ENCODE results near the gene NKAIN4.
A peak's percentile ranks its signal among the peaks of the same experiment; 100 is the strongest.

Gene NKAIN4

DNA sequence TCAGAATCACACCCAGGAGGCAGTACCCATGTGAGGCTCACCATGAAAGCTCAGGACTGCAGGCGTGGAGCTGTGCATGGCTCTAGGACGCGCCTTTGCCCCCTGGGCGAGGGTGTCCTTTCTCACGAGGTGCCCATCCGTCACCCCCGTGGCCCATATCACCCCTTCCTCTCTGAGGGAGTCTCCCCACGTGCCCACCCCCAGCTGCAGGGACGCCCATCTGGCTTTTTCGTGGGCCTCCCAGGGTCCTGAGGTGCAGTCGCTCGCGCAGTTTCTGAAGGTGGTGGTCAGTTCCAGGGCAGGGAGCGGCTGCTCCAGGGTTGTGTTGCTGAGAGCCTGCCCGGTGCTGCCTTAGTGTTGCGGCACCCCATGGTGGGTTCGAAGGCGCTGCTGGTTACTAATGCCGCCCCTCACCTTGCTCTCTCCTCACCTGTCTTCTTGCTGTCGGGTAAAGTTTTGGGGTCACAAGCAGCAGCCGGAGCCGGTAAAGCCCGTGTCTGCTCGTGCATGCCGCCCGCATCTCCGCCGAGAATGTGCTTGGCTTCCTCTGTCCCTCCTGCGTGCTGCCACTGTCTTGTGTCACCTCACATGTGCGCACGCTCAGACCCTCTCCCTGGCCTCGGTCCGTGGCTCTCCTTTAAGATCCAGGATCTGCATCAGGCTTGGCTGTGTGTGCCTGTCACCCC, 29.3 kb upstream of the NKAIN4 start:
- no peak overlapping the region for H3K27ac ChIP-seq
- TF ChIP-seq, protein P1, sequence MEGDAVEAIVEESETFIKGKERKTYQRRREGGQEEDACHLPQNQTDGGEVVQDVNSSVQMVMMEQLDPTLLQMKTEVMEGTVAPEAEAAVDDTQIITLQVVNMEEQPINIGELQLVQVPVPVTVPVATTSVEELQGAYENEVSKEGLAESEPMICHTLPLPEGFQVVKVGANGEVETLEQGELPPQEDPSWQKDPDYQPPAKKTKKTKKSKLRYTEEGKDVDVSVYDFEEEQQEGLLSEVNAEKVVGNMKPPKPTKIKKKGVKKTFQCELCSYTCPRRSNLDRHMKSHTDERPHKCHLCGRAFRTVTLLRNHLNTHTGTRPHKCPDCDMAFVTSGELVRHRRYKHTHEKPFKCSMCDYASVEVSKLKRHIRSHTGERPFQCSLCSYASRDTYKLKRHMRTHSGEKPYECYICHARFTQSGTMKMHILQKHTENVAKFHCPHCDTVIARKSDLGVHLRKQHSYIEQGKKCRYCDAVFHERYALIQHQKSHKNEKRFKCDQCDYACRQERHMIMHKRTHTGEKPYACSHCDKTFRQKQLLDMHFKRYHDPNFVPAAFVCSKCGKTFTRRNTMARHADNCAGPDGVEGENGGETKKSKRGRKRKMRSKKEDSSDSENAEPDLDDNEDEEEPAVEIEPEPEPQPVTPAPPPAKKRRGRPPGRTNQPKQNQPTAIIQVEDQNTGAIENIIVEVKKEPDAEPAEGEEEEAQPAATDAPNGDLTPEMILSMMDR (conservative IDR thresholded peaks at IDR 0.05) = no peak

DNA sequence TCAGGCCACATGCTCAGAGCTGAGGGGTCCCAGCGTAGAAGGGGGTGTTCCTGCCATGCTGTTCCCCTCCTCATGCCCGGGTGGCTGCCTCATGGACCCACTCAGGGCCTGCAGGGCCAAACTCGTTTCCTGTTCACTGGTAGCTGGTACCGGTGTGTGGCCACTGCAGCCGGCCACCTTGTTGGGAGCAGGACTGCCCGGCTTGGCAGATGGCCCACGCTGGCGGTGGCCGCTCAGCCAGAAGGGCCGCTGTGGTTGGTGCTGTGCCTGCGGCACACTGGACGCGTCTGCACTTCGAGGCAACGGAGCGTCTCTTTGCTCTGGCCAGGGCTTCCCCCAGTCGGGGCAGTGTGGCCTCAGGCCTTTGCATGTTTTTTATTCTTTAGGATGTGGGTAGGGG, 28.7 kb upstream of the NKAIN4 start:
- TF ChIP-seq, protein P1 (conservative IDR thresholded peaks at IDR 0.05) = no peak
- no peak overlapping the region for H3K27ac ChIP-seq

DNA sequence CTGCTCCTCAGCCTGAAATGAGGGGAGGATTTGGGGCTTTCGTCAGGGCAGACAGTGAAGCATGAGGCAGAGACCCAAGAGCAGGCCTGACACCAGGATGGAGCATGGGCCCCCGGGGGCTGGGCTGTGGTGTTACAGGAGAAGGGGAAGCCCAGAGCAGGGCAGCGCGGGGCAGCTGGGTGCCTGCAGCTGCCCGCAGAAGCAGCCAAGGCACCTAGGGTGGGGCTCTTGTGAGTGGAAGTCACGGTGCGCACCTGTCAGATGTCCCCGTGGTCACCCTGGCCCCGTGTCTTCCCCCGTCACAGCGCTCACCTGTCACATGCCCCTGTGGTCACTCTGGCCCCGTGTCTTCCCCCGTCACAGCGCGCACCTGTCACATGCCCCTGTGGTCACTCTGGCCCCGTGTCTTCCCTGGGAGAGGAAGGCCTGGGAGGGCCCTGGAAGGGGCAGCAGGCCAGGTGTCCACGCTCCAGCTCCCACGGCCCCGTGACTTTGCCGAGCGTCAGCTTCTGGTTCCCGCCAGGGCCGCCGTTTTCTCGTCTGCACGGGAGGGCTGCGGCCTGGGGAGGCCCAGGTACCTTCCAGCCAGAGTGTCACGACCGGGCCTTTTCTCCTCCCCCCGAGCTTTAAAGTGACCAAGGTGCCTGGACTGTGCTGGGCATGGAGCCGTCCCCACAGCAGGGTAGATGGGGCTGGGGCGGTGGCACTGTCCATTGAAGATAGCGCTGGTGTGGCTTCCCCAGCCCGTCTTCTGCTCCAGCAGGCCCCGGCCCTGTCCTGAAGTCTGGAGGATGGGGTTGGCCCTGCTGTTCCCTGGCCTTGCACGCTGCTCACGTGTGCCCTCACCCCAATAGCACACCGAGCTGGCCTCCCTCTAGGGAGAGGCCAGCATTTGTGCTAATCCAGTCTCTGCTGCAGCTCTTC, 27.7 kb upstream of the NKAIN4 start:
- no peak overlapping the region for H3K27ac ChIP-seq
- TF ChIP-seq, protein P1 (conservative IDR thresholded peaks at IDR 0.05) = no peak

DNA sequence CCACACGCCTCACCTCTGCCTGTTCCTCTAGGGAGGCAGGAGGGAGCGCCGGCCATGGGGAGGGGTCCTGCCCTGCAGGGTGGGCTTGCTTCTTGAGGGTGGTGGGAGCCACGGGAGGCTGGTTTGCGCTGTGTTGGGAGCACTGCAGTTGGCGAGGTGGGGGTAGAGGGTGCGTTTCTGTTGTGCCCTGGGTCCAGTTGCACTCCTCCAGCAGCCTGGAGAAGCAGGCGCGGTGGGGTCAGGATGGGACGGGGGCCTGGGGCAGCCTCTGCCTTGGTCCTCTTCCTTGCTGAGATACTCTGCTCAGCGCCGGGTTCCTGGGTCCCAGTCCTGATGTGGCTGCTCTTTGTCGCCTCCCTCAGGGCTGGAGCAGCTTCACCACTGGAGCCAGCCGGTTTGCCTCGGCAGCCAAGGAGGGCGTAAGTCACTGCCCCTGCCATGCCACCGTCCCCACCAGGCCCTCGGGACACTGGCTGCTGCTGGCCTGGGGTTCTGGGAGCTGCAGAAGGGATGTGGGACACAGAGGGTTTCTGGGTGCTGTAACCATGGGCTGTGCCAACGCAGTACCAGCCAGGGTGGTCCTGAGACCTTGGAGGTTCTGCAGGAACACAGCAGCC, 26.8 kb upstream of the NKAIN4 start:
- TF ChIP-seq, protein P1 (conservative IDR thresholded peaks at IDR 0.05) = peak; percentile 58
- no peak overlapping the region for H3K27ac ChIP-seq

DNA sequence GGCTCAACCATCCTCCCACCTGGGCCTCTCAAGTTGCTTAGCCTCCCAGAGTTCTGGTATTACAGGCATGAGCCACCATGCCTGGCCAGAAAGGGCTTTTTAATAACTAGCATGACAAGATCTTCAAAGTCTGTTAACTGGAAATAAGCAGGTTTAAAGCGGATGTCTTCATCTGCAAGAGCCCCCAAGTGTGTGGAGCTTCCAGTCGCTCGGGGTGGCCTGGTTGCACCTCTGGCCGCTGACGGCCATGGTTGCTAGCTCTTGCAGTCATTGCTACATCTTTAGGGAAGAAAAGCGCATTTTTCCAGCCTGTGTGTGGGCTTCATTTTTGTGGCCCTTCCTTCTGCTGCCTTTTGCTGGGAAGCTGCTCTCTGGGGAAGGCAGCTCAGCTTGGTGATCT, 26.1 kb upstream of the NKAIN4 start:
- no peak overlapping the region for H3K27ac ChIP-seq
- TF ChIP-seq, protein P1 (conservative IDR thresholded peaks at IDR 0.05) = no peak

DNA sequence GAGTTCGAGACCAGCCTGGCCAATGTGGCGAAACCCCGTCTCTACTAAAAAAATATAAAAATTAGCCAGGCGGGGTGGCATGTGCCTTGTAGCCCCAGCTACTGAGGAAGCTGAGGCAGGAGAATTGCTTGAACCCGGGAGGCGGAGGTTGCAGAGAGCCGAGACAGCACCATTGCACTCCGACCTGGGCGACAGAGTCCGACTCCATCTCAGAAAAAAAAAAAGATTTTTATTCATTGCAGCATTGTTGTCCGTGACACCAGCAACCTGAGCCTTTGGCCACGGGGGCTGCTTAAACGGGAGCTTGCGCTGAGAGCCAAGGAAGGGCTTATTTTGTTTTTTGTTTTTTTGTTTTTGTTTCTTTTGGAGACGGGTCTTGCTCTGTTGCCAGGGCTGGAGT, 25.7 kb upstream of the NKAIN4 start:
- TF ChIP-seq, protein P1 (conservative IDR thresholded peaks at IDR 0.05) = no peak
- H3K27ac ChIP-seq = no peak overlapping the region

DNA sequence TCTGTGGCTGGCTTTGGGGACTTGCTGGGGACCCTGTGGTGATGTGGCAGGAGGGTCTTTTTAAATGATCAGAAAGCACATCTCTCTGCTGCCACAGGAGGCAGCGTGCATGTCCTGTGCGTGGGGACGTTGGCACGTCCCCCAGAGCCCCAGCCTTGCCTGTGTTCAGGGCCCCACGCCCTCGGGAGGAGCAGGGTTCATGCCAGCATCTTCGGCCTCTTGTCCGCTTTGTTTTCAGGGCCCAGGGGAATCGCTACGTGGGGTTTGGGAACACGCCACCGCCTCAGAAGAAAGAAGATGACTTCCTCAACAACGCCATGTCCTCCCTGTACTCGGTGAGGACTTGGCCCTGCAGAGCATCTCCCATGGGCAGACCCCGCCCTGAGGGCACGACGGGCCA, 24.4 kb upstream of the NKAIN4 start:
- TF ChIP-seq, protein P1 (conservative IDR thresholded peaks at IDR 0.05) = no peak
- no peak overlapping the region for H3K27ac ChIP-seq

Measured in VCaP (cell line).